ENCODE results near the gene FNDC11.
A peak's percentile ranks its signal among the peaks of the same experiment; 100 is the strongest.

DNA sequence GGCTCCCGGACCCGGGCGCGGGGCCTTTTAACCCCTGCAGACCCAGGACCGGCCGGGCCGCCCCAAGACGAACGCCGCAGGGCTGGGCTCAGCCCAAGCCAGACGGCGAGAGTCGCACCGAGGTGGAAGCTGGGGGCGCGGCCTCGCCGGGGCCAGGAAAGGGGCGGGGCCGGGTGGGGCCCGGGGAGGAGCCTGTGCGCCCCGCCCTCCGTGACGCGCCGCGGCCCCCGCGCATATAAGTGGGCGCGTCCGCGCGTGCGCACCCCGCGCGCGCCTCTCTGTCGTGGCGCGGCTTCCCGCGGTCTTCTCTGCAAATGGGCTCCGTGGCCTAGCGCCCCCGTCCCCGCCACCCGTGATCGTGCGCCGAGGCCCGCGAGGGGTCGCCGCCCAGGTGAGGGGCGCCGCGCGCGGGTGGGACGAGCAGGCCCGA lies 33.4 kb upstream of the FNDC11 start, which contains the start of gene PPDPF:
- TF ChIP-seq POLR2A (IDR thresholded peaks at IDR 0.05; ENCODE audit: low read length) (peak; percentile 87), KDM5A (IDR thresholded peaks at IDR 0.05) (no peak)
